Dendritic cell treated with granulocyte-macrophage colony-stimulating factor and Interleukin-4, amounts not matched to agents 40 ng/mL and 50 ng/mL, for 4 days (primary cell): ENCODE results near the gene P4HA1.
"Not testable (repeated sequence)": the region's sequence is repeated elsewhere in the genome, so short reads cannot be mapped to it uniquely, and the experiment has no call there.

ENCODE experiments used
- H3K27ac Mint-ChIP-seq: one replicate; pipeline ENCODE4 v1.8.0; 2022; ENCODE audit warnings: mild to moderate bottlenecking, mixed read lengths
- H3K27me3 Mint-ChIP-seq: one replicate; pipeline ENCODE4 v1.8.0; 2022; ENCODE audit warnings: mild to moderate bottlenecking, mixed read lengths
- H3K36me3 Mint-ChIP-seq: one replicate; pipeline ENCODE4 v1.8.0; 2022; ENCODE audit warnings: low read depth, mixed read lengths
- H3K4me1 Mint-ChIP-seq: one replicate; pipeline ENCODE4 v1.8.0; 2022; ENCODE audit warnings: low read depth, mixed read lengths
- H3K4me3 Mint-ChIP-seq: one replicate; pipeline ENCODE4 v1.8.0; 2022; ENCODE audit warnings: mild to moderate bottlenecking, moderate library complexity, mixed read lengths
- H3K9me3 Mint-ChIP-seq: one replicate; pipeline ENCODE4 v1.8.0; 2022; ENCODE audit warnings: mixed read lengths
- intact Hi-C: fragments of 100-400 bp; cut with micrococcal nuclease; formaldehyde crosslinking; loops from one replicate; pipeline ENCODE4 v1.15.0; 2022

Gene P4HA1

GRCh38 chr10:73096449-73097304 lies at the start of gene P4HA1:
Gene P4HA1, minus strand, starts transcription at chr10:73096866. Its CDS starts 21,983 bp downstream, at chr10:73074883.
- Mint-ChIP-seq H3K9me3 (no peaks in the 10 kb centered on the region), H3K27ac (peak within 1 kb of the TSS; percentile 95), H3K36me3 (peaks cover 25% of the 10 kb centered on the region), H3K27me3 (no peaks in the 10 kb centered on the region), H3K4me3 (peak within 1 kb of the TSS; percentile 92), H3K4me1 (peaks cover 17% of the 10 kb centered on the region)
- intact Hi-C loops = loop anchor here (2.0 to 5.0 kb wide), 2 partner anchors 14 to 71 kb away; partner anchors contain the start of genes ECD, FAM149B1 and NUDT13

DNA sequence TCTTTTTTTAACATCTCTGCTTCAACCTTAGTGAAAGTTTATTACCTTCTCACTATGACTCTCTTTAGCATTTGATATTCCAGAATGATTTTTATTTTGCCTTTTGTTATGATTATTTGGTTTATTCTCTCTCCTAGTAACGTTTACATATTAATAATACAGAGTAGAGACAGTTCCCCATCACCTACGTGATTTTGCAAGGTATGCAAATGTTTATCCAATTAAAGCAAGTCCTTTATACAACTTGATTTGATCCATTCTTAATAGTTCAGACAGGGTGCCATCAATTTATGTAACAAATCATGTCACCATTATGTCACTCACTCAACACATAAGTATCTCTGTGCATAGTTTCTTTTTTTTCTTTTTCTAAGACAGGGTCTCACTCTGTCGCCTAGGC lies 44.9 kb upstream of the P4HA1 start:
- no peaks in the 10 kb centered on the region for H3K4me1 Mint-ChIP-seq
- H3K4me3 Mint-ChIP-seq = no peak overlapping the region
- H3K9me3 Mint-ChIP-seq = no peaks in the 10 kb centered on the region
- H3K36me3 Mint-ChIP-seq = peaks cover 86% of the 10 kb centered on the region
- no peaks in the 10 kb centered on the region for H3K27me3 Mint-ChIP-seq
- no peak overlapping the region for H3K27ac Mint-ChIP-seq
- intact Hi-C loops = no loop called here

DNA sequence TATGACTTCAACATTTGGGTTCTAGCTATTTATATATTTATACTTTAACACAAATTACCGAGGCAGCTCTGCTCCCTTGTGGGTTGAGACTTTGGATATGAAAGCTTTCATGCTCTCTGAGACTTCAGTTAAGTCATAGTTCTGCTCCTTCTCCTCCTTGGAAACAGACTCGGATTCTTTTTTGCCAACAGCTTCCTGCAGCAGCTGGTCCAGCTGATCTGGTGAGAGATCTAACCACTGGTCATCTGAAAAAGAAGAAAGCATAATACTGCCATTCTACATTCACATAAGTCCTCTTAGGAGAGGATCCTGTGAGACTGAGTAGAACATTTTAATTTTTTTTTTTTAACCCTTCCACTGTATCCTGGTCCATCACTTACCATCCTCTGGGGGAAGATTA lies 42.6 kb upstream of the P4HA1 start:
- no peaks in the 10 kb centered on the region for H3K27me3 Mint-ChIP-seq
- no peak overlapping the region for H3K4me3 Mint-ChIP-seq
- no peaks in the 10 kb centered on the region for H3K9me3 Mint-ChIP-seq
- peaks cover 87% of the 10 kb centered on the region for H3K36me3 Mint-ChIP-seq
- H3K4me1 Mint-ChIP-seq = no peaks in the 10 kb centered on the region
- intact Hi-C loops = no loop called here
- no peak overlapping the region for H3K27ac Mint-ChIP-seq

- no peaks in the 10 kb centered on the region for H3K9me3 Mint-ChIP-seq
- intact Hi-C loops = no loop called here
- no peaks in the 10 kb centered on the region for H3K4me1 Mint-ChIP-seq
- H3K27me3 Mint-ChIP-seq = no peaks in the 10 kb centered on the region
- peaks cover 88% of the 10 kb centered on the region for H3K36me3 Mint-ChIP-seq
- no peak overlapping the region for H3K4me3 Mint-ChIP-seq
- no peak overlapping the region for H3K27ac Mint-ChIP-seq
Measured at GRCh38 chr10:73136627-73137026, 40.0 kb upstream of the P4HA1 start.

DNA sequence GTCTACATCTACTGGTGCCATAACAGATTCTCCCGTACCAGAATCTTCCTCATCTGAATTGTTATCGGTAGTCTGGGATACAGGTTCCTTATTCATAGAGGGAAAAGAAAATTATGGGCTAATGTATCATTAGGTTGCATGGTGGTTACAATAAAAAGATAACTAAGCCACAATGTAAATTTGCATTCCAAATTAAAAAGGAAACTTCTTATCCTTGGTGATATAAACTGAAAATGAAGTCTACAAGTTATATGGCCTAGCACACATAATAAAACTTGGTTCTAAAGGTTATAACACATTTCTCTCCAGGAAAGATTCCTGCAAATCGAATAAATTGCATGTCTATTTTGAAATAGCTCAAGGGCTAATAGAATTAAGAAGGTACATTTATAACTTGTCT lies 38.1 kb upstream of the P4HA1 start:
- Mint-ChIP-seq H3K27me3 (no peaks in the 10 kb centered on the region), H3K27ac (no peak overlapping the region), H3K9me3 (no peaks in the 10 kb centered on the region), H3K4me3 (no peak overlapping the region), H3K4me1 (no peaks in the 10 kb centered on the region), H3K36me3 (peaks cover 90% of the 10 kb centered on the region)
- intact Hi-C loops = no loop called here

- Mint-ChIP-seq H3K27me3 (no peaks in the 10 kb centered on the region), H3K36me3 (peaks cover 89% of the 10 kb centered on the region), H3K9me3 (no peaks in the 10 kb centered on the region), H3K27ac (no peak overlapping the region), H3K4me3 (no peak overlapping the region), H3K4me1 (no peaks in the 10 kb centered on the region)
- intact Hi-C loops = no loop called here
Measured at GRCh38 chr10:73131913-73132686, 35.4 kb upstream of the P4HA1 start.

DNA sequence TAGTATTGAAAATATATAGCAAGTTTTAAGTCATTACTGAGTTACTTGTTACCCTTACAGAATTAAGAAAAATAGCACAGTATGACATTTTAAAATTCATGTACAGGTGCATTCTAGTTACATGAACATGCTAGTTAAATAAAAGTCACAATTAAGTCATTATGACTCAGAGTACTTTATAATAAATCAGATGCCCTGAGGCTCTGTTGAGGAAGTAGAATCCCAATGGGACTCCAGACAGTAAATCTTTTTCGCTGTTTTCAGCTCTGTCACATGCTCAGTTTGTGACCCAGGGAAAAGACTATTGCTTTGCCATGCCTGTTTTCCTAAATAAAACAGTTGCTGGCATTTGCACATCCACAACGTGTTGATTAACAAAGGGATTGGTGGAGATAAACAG lies 34.6 kb upstream of the P4HA1 start:
- Mint-ChIP-seq H3K4me3 (no peak overlapping the region), H3K36me3 (peaks cover 90% of the 10 kb centered on the region), H3K27me3 (no peaks in the 10 kb centered on the region), H3K27ac (no peak overlapping the region), H3K4me1 (no peaks in the 10 kb centered on the region), H3K9me3 (no peaks in the 10 kb centered on the region)
- intact Hi-C loops = no loop called here

DNA sequence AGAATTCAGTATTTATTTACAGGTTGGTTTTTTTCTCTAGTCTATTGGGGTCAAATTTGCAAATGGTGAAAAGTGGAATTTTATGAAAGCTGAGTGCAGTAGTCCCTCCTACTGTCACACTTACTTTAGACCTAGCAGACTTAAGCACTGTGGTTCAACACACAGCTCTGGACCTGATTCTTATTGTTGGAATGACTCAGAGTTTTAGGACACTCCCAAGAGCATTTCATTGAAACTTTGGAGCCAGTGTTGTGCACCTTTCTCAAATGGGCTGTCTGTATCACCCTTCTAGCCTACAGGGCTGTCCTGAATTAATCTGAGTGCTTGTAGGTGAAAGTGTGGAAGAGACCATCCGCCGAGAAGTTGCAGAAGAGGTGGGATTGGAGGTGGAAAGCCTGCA lies 29.7 kb upstream of the P4HA1 start:
- H3K27me3 Mint-ChIP-seq = no peaks in the 10 kb centered on the region
- H3K27ac Mint-ChIP-seq = no peak overlapping the region
- no peaks in the 10 kb centered on the region for H3K9me3 Mint-ChIP-seq
- H3K4me3 Mint-ChIP-seq = no peak overlapping the region
- peaks cover 72% of the 10 kb centered on the region for H3K36me3 Mint-ChIP-seq
- H3K4me1 Mint-ChIP-seq = no peaks in the 10 kb centered on the region
- intact Hi-C loops = no loop called here

- no peaks in the 10 kb centered on the region for H3K27me3 Mint-ChIP-seq
- H3K36me3 Mint-ChIP-seq = peaks cover 53% of the 10 kb centered on the region
- intact Hi-C loops = no loop called here
- no peak overlapping the region for H3K4me3 Mint-ChIP-seq
- no peaks in the 10 kb centered on the region for H3K4me1 Mint-ChIP-seq
- no peak overlapping the region for H3K27ac Mint-ChIP-seq
- H3K9me3 Mint-ChIP-seq = no peaks in the 10 kb centered on the region
Measured at GRCh38 chr10:73119952-73120351, 23.3 kb upstream of the P4HA1 start.

GRCh38 chr10:73119457-73119856 lies 22.8 kb upstream of the P4HA1 start:
- intact Hi-C loops = no loop called here
- Mint-ChIP-seq H3K4me1 (no peaks in the 10 kb centered on the region), H3K27ac (no peak overlapping the region), H3K36me3 (peaks cover 52% of the 10 kb centered on the region), H3K27me3 (no peaks in the 10 kb centered on the region), H3K9me3 (no peaks in the 10 kb centered on the region), H3K4me3 (no peak overlapping the region)

DNA sequence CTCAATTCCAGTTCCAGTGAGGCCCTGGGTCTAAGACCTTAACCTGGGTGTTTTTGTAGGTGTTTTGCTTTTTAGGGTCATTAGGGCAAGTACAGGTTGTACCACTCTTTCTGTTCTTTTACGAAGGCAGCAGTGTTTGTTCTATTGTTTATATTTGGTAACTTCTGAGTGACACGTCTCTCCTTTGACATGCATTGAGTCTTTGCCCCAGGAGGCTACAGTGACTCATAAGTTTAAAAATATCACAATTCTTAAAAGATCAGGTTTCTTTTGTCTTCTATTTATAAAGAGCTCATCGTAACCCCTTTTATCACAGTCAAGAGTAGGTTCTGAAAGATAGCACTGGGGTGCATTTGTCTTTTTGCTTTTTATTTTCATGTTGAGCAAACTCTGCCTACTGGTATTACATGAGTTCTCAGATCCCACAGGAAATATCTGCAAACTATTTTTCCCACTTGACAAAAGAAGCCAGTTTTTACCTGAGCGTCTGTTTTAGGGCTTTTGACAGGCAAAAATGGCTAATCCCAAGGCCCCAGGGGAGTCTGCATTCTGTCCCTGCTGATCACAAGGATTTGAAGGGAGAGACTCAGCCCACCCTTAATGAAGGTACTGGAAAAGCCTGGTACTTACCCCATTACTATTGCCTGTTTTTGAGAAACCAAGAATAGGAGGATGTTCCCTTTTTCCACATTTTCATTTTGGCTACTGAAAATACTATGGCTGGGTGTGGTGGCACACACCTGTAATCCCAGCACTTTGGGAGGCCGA lies 21.5 kb upstream of the P4HA1 start:
- no peaks in the 10 kb centered on the region for H3K9me3 Mint-ChIP-seq
- H3K4me3 Mint-ChIP-seq = no peak overlapping the region
- H3K4me1 Mint-ChIP-seq = no peaks in the 10 kb centered on the region
- H3K27ac Mint-ChIP-seq = no peak overlapping the region
- intact Hi-C loops = no loop called here
- H3K27me3 Mint-ChIP-seq = no peaks in the 10 kb centered on the region
- peaks cover 43% of the 10 kb centered on the region for H3K36me3 Mint-ChIP-seq

GRCh38 chr10:73116017-73116416 lies 19.4 kb upstream of the P4HA1 start:
- H3K4me3 Mint-ChIP-seq = no peak overlapping the region
- no peaks in the 10 kb centered on the region for H3K27me3 Mint-ChIP-seq
- H3K4me1 Mint-ChIP-seq = no peaks in the 10 kb centered on the region
- no peak overlapping the region for H3K27ac Mint-ChIP-seq
- peaks cover 42% of the 10 kb centered on the region for H3K36me3 Mint-ChIP-seq
- H3K9me3 Mint-ChIP-seq = no peaks in the 10 kb centered on the region
- intact Hi-C loops = no loop called here

DNA sequence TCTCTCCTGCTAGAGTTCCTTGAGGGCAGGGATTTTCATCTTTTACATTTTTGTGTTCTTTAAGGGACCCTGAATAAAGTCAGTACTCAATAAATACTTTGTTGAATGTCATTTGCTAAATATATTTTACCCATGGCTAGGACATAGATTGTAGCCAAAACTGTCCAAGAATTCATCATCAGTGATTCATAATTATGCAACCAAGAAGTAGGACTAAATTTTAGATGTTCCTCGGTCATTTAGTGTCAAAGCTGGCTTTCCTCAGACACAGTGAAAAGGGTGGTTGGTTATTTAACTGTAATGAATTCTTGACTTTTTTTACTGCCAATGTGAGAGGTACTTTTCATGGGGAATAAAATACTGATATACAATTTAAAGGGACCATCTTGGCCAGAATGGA lies 16.9 kb upstream of the P4HA1 start:
- intact Hi-C loops = no loop called here
- peaks cover 31% of the 10 kb centered on the region for H3K36me3 Mint-ChIP-seq
- H3K4me3 Mint-ChIP-seq = no peak overlapping the region
- no peaks in the 10 kb centered on the region for H3K27me3 Mint-ChIP-seq
- H3K27ac Mint-ChIP-seq = no peak overlapping the region
- no peaks in the 10 kb centered on the region for H3K9me3 Mint-ChIP-seq
- H3K4me1 Mint-ChIP-seq = no peaks in the 10 kb centered on the region

- H3K27me3 Mint-ChIP-seq, H3K4me3 Mint-ChIP-seq, H3K27ac Mint-ChIP-seq, intact Hi-C loops, H3K4me1 Mint-ChIP-seq, H3K9me3 Mint-ChIP-seq: not testable (repeated sequence)
- H3K36me3 Mint-ChIP-seq = peaks cover 44% of the 10 kb centered on the region
Measured at GRCh38 chr10:73112032-73112431, 15.4 kb upstream of the P4HA1 start.
